GM12878 (cell line): ENCODE measurements around the gene ENAH. TPM values are rescaled to one million over a fixed set of nuclear protein-coding genes. Genes with fewer than 3 reads are reported as not detected.

Experiments used
- ATAC-seq: fragments of 200-7000 bp; cut with Tn5 transposase; 3 replicates; pipeline ENCODE4 v1.9.1; 2020; ENCODE audit warnings: mild to moderate bottlenecking, moderate library complexity
- BruUV-seq: library from RNA; stranded (reverse); fragments of 400-500 nt; replicated peaks from 2 replicates; lab custom pipeline; 2021; lab: Mats Ljungman, UMichigan
- CTCF ChIA-PET: fragments of 300-600 bp; sonication (Branson Sonifier 250); formaldehyde crosslinking; extraction: SDS; loops from one replicate; lab custom pipeline; 2021; ENCODE audit warnings: inconsistent platforms; lab: Yijun Ruan, JAX
- POLR2A ChIA-PET: fragments of 350-600 bp; formaldehyde crosslinking; extraction: SDS; loops from one replicate; lab custom pipeline; 2021; ENCODE audit warnings: inconsistent platforms; lab: Charles Lee
- RAD21 ChIA-PET: fragments of 300-600 bp; sonication (Branson Sonifier 250); formaldehyde crosslinking; loops from one replicate; lab custom pipeline; 2023; ENCODE audit warnings: antibody characterized with exemption; ENCODE audit not compliant: unreplicated experiment; lab: Charles Lee
- SMC1A ChIA-PET: fragments of 300-600 bp; sonication (Branson Sonifier 250); formaldehyde crosslinking; loops from one replicate; lab custom pipeline; 2023; ENCODE audit not compliant: unreplicated experiment, uncharacterized antibody; lab: Charles Lee
- DNase-seq: peaks from one replicate; pipeline ENCODE4 v3.0.0-alpha.2; 2011; ENCODE audit warnings: low read depth, low spot score
- FAIRE-seq: peaks from 3 replicates; lab custom pipeline; 2011; peaks lifted over from hg19 to GRCh38; lab: Jason Lieb, UNC
- H2AFZ ChIP-seq: 2 replicates; pipeline ENCODE4 v1.6.0; 2011; ENCODE audit warnings: low read depth, low read length, control low read depth; ENCODE audit not compliant: control insufficient read depth
- H3K27ac ChIP-seq: 2 replicates; pipeline ENCODE4 v1.5.1; 2011; ENCODE audit warnings: control low read depth; ENCODE audit not compliant: control insufficient read depth, insufficient read depth
- H3K27me3 ChIP-seq, 2 experiments: replicated peaks in 1 of 2; 2 replicates each; pipeline versions ENCODE4 v1.6.0 to v1.6.1; 2011; ENCODE audit warnings: low read length in 1 of 2; ENCODE audit not compliant: control insufficient read depth in 2 of 2, insufficient read depth in 2 of 2
- H3K36me3 ChIP-seq, 2 experiments: 2 replicates each; pipeline ENCODE4 v1.5.1; 2011; ENCODE audit warnings: low read length in 1 of 2; ENCODE audit not compliant: control insufficient read depth in 2 of 2, insufficient read depth in 2 of 2
- H3K4me1 ChIP-seq: 2 replicates; pipeline ENCODE4 v1.6.1; 2011; ENCODE audit warnings: mild to moderate bottlenecking, low read length, moderate library complexity, mixed read lengths; ENCODE audit not compliant: control insufficient read depth, insufficient read depth
- H3K4me2 ChIP-seq: 2 replicates; pipeline ENCODE4 v1.6.0; 2011; ENCODE audit warnings: control low read depth; ENCODE audit not compliant: control insufficient read depth, insufficient read depth
- H3K4me3 ChIP-seq: fragments of 200-600 bp; sonication (generic); 2 replicates; pipeline ENCODE4 v1.5.1; 2016
- H3K79me2 ChIP-seq: 2 replicates; pipeline ENCODE4 v1.6.0; 2011; ENCODE audit warnings: low read length; ENCODE audit not compliant: control insufficient read depth, insufficient read depth
- H3K9ac ChIP-seq: 2 replicates; pipeline ENCODE4 v1.8.0; 2011; ENCODE audit warnings: low read length, control low read depth, mixed read lengths; ENCODE audit not compliant: control insufficient read depth, insufficient read depth
- H3K9me3 ChIP-seq: replicated peaks from 3 replicates; pipeline ENCODE4 v1.5.1; 2011; ENCODE audit warnings: mild to moderate bottlenecking, low read length; ENCODE audit not compliant: control insufficient read depth, insufficient read depth
- H4K20me1 ChIP-seq: 2 replicates; pipeline ENCODE4 v1.6.0; 2011; ENCODE audit not compliant: control insufficient read depth, insufficient read depth
- BHLHE40 ChIP-seq, 2 experiments: fragments of 450-650 bp in 1 of 2; IDR thresholded peaks; 2 replicates each; pipeline ENCODE4 v1.6.1; 2011 to 2017; ENCODE audit warnings: low read depth in 2 of 2, borderline replicate concordance in 1 of 2, improper control_type of control experiment in 1 of 2, low read length in 1 of 2, mild to moderate bottlenecking in 1 of 2
- CBX5 ChIP-seq: sonication (generic); IDR thresholded peaks from 2 replicates; pipeline ENCODE4 v1.6.1; 2016; ENCODE audit warnings: low read depth, moderate library complexity, mild to moderate bottlenecking, inconsistent platforms
- CEBPB ChIP-seq, 2 experiments: fragments of 150-350 bp in 1 of 2; IDR thresholded peaks; 2 replicates each; pipeline ENCODE4 v1.6.1; 2012 to 2014; ENCODE audit warnings: low read depth in 2 of 2, low read length in 2 of 2, borderline replicate concordance in 1 of 2, inconsistent platforms in 1 of 2
- DPF2 ChIP-seq: fragments of 450-650 bp; IDR thresholded peaks from 2 replicates; pipeline ENCODE4 v1.6.1; 2017; ENCODE audit warnings: mild to moderate bottlenecking
- HCFC1 ChIP-seq: fragments of 150-350 bp; IDR thresholded peaks from 2 replicates; pipeline ENCODE4 v1.6.1; 2014; ENCODE audit warnings: low read length
- HDAC2 ChIP-seq: fragments of 200-600 bp; sonication (generic); IDR thresholded peaks from 2 replicates; pipeline ENCODE4 v1.6.1; 2017
- KLF5 ChIP-seq: fragments of 450-650 bp; IDR thresholded peaks from 2 replicates; pipeline ENCODE4 v1.6.1; 2014; ENCODE audit warnings: mild to moderate bottlenecking; ENCODE audit not compliant: partially characterized antibody
- MTA3 ChIP-seq: IDR thresholded peaks from 2 replicates; pipeline ENCODE4 v1.6.1; 2012; ENCODE audit warnings: low read length, inconsistent platforms, borderline replicate concordance
- NFYA ChIP-seq: IDR thresholded peaks from 2 replicates; pipeline ENCODE4 v1.6.1; 2011; ENCODE audit warnings: low read depth, mild to moderate bottlenecking, low read length, improper control_type of control experiment, borderline replicate concordance
- SP1 ChIP-seq: IDR thresholded peaks from one replicate; pipeline ENCODE4 v1.6.1; 2011; ENCODE audit warnings: low read depth, low read length
- SRF ChIP-seq, 2 experiments: IDR thresholded peaks; 2 replicates each; pipeline ENCODE4 v1.6.1; 2011; ENCODE audit warnings: low read depth in 2 of 2, low read length in 2 of 2, mild to moderate bottlenecking in 1 of 2, moderate library complexity in 1 of 2
- WRNIP1 ChIP-seq: IDR thresholded peaks from 2 replicates; pipeline ENCODE4 v1.6.1; 2011; ENCODE audit warnings: low read depth, low read length, improper control_type of control experiment, borderline replicate concordance
- ZZZ3 ChIP-seq: IDR thresholded peaks from 2 replicates; pipeline ENCODE4 v1.6.1; 2011; ENCODE audit warnings: low read depth; ENCODE audit not compliant: control insufficient read depth, insufficient read length
- WGBS: methylation state at CpG from one replicate; pipeline ENCODE4 v1.1.6; 2016; ENCODE audit warnings: low lambda C conversion rate; ENCODE audit not compliant: insufficient replicate concordance, insufficient coverage; ENCODE audit errors: missing lambda C conversion rate; 5-methylcytosine and 5-hydroxymethylcytosine counted together
- in situ Hi-C: fragments of 300-500 bp; cut with MboI; formaldehyde crosslinking; loops from 9 replicates; pipeline ENCODE4 v1.14.3; 2018; ENCODE audit warnings: mixed read lengths
- intact Hi-C: fragments of 100-400 bp; cut with micrococcal nuclease; formaldehyde crosslinking; loops from one replicate; pipeline ENCODE4 v1.14.2; 2022; ENCODE audit not compliant: unreplicated experiment
- polyA plus RNA-seq, 11 experiments: library from polyadenylated mRNA; depleted of rRNA in 4 of 11; unstranded in 6 of 11; stranded (reverse) in 5 of 11; fragments of >200 nt; fragmentation: Nextera tagmentation in 4 of 11; fragmentation: Illumina TruSeq in 1 of 11; extraction: Ambion mirVana in 4 of 11; extraction: Trizol in 1 of 11; gene quantifications; 1 replicate in 1 of 11; 2 replicates in 10 of 11; pipeline versions ENCODE4 v1.2.1 to v1.2.3, GENCODE V29; 2011 to 2016; ENCODE audit warnings: inconsistent platforms in 2 of 11, missing spikeins in 2 of 11, low read depth in 1 of 11
- total RNA-seq, 4 experiments: library from RNA; depleted of rRNA in 3 of 4; stranded (reverse); fragments of >200 nt in 3 of 4; fragmentation: Illumina TruSeq in 1 of 4; extraction: Trizol in 1 of 4; gene quantifications; 2 replicates each; pipeline versions ENCODE4 v1.2.1 to v1.2.3, GENCODE V29; 2013 to 2021
- TF ChIP-seq, protein P1 (sequence below): fragments of 450-650 bp; IDR thresholded peaks from 2 replicates; pipeline ENCODE4 v1.6.1; 2017; ENCODE audit warnings: borderline replicate concordance
- TF ChIP-seq, protein P2 (sequence below): fragments of 450-650 bp; formaldehyde crosslinking; IDR thresholded peaks from 2 replicates; pipeline ENCODE4 v1.4.0; 2022; ENCODE audit warnings: mild to moderate bottlenecking, moderate library complexity

Gene ENAH
- total and polyA plus RNA-seq, 10 of the 15 experiments (the other 5 are each of a cell fraction or from before 2014, with no cell fraction given), result under 0.01 to 0.62 (median 0.06) TPM; not detected in 5

DNA sequence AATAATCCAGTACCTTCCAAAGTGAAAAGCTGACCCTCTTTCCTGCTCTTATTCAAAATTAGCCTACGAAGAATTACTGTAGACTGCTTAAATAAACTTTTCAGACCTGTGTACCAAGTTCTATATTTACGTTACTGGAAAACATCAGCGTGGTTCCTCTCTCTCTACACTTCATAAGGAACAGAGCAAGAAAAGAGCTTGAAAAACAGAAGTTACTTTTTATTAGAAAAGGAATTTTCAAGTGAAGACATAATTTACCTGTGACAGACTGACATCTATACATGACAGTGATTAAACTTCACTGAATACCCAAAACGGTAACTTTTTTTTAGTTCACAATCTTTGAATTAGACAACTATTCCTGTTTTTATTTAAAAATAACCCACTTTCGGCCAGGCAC, 2.7 kb downstream of the ENAH start:
- no peak for ATAC-seq
- SMC1A ChIA-PET, result no interaction called here
- RAD21 ChIA-PET, result interaction anchor here (0.5 kb wide), 1 partner anchor 37 kb away, joined by 3 read pairs; no protein-coding TSS in a partner anchor
- CTCF ChIA-PET, result no interaction called here
- H4K20me1 ChIP-seq, result no peaks in the 10 kb centered on the region
- POLR2A ChIA-PET, result no interaction called here
- H3K4me2 ChIP-seq, result no peak overlapping the region
- DNase-seq, result no peak
- intact Hi-C loops, result loop anchor here (10.0 kb wide), 1 partner anchor 175 kb away; no protein-coding TSS in a partner anchor
- BruUV-seq, result no TSS peak
- no peak overlapping the region for H3K4me3 ChIP-seq
- peaks cover 3% of the 10 kb centered on the region; the same call in 1 of the 2 replicates for H3K4me1 ChIP-seq
- peaks cover 6 to 15% of the 10 kb centered on the region in 2 experiments for H3K27me3 ChIP-seq
- H3K36me3 ChIP-seq, result no peaks in the 10 kb centered on the region
- H3K27ac ChIP-seq, result no peak overlapping the region
- no peak overlapping the region for H2AFZ ChIP-seq
- H3K9ac ChIP-seq, result no peak overlapping the region
- WGBS, result 16% methylated on average over 5 of the region's 5 CpGs
- TF ChIP-seq HDAC2, result no peak
- TF ChIP-seq HCFC1, result no peak
- no peak for TF ChIP-seq BHLHE40 (IDR thresholded peaks at IDR 0.05; ENCODE audit: borderline replicate concordance in 1 of 2, low read depth in 2 of 2, low read length in 1 of 2)
- TF ChIP-seq, protein P1, sequence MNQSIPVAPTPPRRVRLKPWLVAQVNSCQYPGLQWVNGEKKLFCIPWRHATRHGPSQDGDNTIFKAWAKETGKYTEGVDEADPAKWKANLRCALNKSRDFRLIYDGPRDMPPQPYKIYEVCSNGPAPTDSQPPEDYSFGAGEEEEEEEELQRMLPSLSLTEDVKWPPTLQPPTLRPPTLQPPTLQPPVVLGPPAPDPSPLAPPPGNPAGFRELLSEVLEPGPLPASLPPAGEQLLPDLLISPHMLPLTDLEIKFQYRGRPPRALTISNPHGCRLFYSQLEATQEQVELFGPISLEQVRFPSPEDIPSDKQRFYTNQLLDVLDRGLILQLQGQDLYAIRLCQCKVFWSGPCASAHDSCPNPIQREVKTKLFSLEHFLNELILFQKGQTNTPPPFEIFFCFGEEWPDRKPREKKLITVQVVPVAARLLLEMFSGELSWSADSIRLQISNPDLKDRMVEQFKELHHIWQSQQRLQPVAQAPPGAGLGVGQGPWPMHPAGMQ, result no peak
- TF ChIP-seq SP1, result no peak
- no peak for TF ChIP-seq KLF5
- TF ChIP-seq MTA3, result no peak
- no peak for TF ChIP-seq DPF2
- no peak for TF ChIP-seq SRF (IDR thresholded peaks at IDR 0.05; ENCODE audit: low read depth in 2 of 2, low read length in 2 of 2)
- TF ChIP-seq ZZZ3, result no peak
- no peak for TF ChIP-seq CBX5
- TF ChIP-seq, protein P2, sequence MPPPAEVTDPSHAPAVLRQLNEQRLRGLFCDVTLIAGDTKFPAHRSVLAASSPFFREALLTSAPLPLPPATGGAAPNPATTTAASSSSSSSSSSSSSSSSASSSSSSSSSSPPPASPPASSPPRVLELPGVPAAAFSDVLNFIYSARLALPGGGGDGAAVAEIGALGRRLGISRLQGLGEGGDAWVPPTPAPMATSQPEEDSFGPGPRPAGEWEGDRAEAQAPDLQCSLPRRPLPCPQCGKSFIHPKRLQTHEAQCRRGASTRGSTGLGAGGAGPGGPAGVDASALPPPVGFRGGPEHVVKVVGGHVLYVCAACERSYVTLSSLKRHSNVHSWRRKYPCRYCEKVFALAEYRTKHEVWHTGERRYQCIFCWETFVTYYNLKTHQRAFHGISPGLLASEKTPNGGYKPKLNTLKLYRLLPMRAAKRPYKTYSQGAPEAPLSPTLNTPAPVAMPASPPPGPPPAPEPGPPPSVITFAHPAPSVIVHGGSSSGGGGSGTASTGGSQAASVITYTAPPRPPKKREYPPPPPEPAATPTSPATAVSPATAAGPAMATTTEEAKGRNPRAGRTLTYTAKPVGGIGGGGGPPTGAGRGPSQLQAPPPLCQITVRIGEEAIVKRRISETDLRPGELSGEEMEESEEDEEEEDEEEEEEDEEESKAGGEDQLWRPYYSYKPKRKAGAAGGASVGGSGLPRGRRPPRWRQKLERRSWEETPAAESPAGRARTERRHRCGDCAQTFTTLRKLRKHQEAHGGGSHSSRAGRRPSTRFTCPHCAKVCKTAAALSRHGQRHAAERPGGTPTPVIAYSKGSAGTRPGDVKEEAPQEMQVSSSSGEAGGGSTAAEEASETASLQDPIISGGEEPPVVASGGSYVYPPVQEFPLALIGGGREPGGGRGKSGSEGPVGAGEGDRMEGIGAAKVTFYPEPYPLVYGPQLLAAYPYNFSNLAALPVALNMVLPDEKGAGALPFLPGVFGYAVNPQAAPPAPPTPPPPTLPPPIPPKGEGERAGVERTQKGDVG (CRISPR knock-in tag), result no peak
- TF ChIP-seq CEBPB (IDR thresholded peaks at IDR 0.05; ENCODE audit: borderline replicate concordance in 1 of 2, low read depth in 2 of 2, low read length in 2 of 2), result no peak
- TF ChIP-seq WRNIP1, result no peak
- TF ChIP-seq NFYA, result no peak
- TF ChIP-seq, all 136 proteins: peak for 0
- Histone ChIP-seq H3K9me3 (no peaks in the 10 kb centered on the region), H3K79me2 (no peaks in the 10 kb centered on the region)
- no peak for FAIRE-seq
- in situ Hi-C loops, result no loop called here
